ENCODE results near the gene DUS3L. TPM values are rescaled to one million over a fixed set of nuclear protein-coding genes. Genes with fewer than 3 reads are reported as not detected.

Gene DUS3L
- total RNA-seq, 5 donors from 2014 or later (not counting 1 experiment from before 2014, with no cell fraction given) = 69.9 to 153 (median 98.3) TPM

DNA sequence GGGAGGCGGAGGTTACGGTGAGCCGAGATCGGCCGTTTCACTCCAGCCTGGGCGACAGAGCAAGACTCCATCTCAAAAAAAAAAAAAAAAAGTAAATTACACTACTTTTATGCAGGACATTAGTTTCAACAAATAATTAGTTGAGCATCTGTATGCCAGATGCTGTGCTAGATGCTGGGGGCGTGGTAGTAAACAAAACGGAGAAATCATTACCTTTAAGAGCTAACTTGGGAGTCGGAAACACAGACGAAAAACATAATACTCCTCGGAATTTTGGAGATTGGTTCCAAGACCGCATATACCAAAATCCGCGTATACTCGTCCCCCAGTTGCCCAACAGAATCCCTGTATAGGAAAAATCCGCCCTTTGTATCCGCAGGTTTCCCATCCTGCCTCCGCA lies 1.3 kb upstream of the DUS3L start:
- H3K9me3 Mint-ChIP-seq = no peaks in the 10 kb centered on the region
- ATAC-seq (replicated peaks in 1 of 4) = no peak
- H3K4me1 Mint-ChIP-seq = peaks cover 10 to 17% (median 15%) of the 10 kb centered on the region in 3 donors
- no peak overlapping the region for H3K4me3 ChIP-seq (ENCODE audit: control insufficient read depth in 1 of 2, extremely low read depth in 1 of 2, low read length in 1 of 2)
- H3K27ac ChIP-seq (ENCODE audit: low read length) = no peak overlapping the region
- POLR2A ChIA-PET = interaction anchor here in 1 of 2 donors (0.6 kb wide), 2 partner anchors 88 to 111 kb away, joined by 3 read pairs; partner anchors contain the start of gene NDUFA11
- peaks cover 0 to 16% of the 10 kb centered on the region in 2 experiments for H3K27me3 ChIP-seq (replicated peaks in 1 of 2; ENCODE audit: control insufficient read depth in 2 of 2, extremely low read depth in 1 of 2, insufficient read depth in 2 of 2, low read length in 1 of 2)
- WGBS (ENCODE audit: insufficient coverage) = 96% methylated on average over 11 of the region's 18 CpGs
- no peaks in the 10 kb centered on the region for H3K9me3 ChIP-seq
- no peak for DNase-seq
- H3K4me3 Mint-ChIP-seq = no peak overlapping the region
- peaks cover 3% of the 10 kb centered on the region in 2 donors for H3K27me3 Mint-ChIP-seq
- CTCF ChIA-PET = interaction anchor here in 1 of 2 donors (2.3 kb wide), 1 partner anchor 12 kb away, joined by 13 read pairs; no protein-coding TSS in a partner anchor
- peaks cover 18% of the 10 kb centered on the region for H3K36me3 Mint-ChIP-seq
- H3K36me3 ChIP-seq (ENCODE audit: control insufficient read depth in 2 of 2, extremely low read depth in 1 of 2, insufficient read depth in 1 of 2, low read length in 1 of 2) = peaks cover 12 to 24% of the 10 kb centered on the region in 2 donors
- H3K27ac Mint-ChIP-seq = no peak overlapping the region
- H3K4me1 ChIP-seq (ENCODE audit: control insufficient read depth in 1 of 2, extremely low read depth in 1 of 2, insufficient read depth in 2 of 2, low read length in 2 of 2) = peaks cover 4 to 20% of the 10 kb centered on the region in 2 experiments

DNA sequence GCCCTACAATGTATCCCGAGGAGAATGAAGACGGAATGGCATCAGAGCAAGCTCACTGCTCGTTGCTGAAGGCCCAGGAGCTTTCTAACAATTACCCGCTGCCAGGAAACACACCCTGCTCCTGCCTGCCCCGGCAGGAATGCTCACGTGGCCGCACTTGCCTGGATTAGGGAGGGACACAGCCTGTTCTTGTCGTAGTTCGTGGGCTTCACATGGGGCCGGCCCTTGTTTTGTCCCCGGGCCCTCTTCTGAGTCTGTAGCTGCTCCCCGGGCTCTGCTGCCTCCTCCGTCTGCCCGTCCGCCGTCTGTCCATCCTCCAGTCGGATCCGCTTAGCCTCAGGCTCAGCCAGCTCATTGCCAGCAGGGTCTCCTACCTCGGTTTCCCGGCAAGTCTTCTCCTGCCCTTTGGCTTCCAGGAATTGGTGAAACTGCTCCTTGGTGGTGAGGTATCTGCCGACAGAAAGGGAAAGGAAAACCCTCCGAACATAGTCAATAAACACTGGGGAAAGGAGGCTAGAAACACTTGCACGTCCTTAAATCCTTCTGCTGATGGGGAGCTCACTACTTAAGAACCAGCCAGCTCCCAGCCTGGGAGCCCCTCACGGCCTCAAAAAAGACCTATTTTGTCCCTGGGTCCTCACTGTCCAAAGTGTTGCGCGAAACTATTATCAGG lies 941 bp downstream of the DUS3L start:
- Mint-ChIP-seq H3K4me1 (peaks cover 10 to 20% (median 17%) of the 10 kb centered on the region in 3 donors), H3K27me3 (peaks cover 0 to 3% of the 10 kb centered on the region in 2 donors), H3K27ac (peak overlapping the region; percentile 100), H3K36me3 (peaks cover 32% of the 10 kb centered on the region), H3K4me3 (peak overlapping the region; percentile 94 to 100 (median 100)), H3K9me3 (no peaks in the 10 kb centered on the region)
- no peak for ATAC-seq (replicated peaks in 1 of 4)
- H3K27me3 ChIP-seq (replicated peaks in 1 of 2; ENCODE audit: control insufficient read depth in 2 of 2, extremely low read depth in 1 of 2, insufficient read depth in 2 of 2, low read length in 1 of 2) = peaks cover 0 to 13% of the 10 kb centered on the region in 2 experiments
- H3K4me1 ChIP-seq (ENCODE audit: control insufficient read depth in 1 of 2, extremely low read depth in 1 of 2, insufficient read depth in 2 of 2, low read length in 2 of 2) = peaks cover 4 to 20% of the 10 kb centered on the region in 2 experiments
- H3K36me3 ChIP-seq (ENCODE audit: control insufficient read depth in 2 of 2, extremely low read depth in 1 of 2, insufficient read depth in 1 of 2, low read length in 1 of 2) = peaks cover 21 to 42% of the 10 kb centered on the region in 2 donors
- H3K9me3 ChIP-seq = no peaks in the 10 kb centered on the region
- CTCF ChIA-PET = interaction anchor here in 1 of 2 donors (0.7 to 2.3 kb wide), 2 partner anchors 14 to 38 kb away, joined by 3 to 13 read pairs; no protein-coding TSS in a partner anchor
- peak overlapping the region; percentile 96 for H3K27ac ChIP-seq (ENCODE audit: low read length)
- peak overlapping the region; percentile 33 to 76 for H3K4me3 ChIP-seq (ENCODE audit: control insufficient read depth in 1 of 2, extremely low read depth in 1 of 2, low read length in 1 of 2)
- POLR2A ChIA-PET = interaction anchor here in 1 of 2 donors (0.6 kb wide), 1 partner anchor 81 kb away, joined by 3 read pairs; no protein-coding TSS in a partner anchor
- no peak for DNase-seq
- 86% methylated on average over 25 of the region's 26 CpGs for WGBS (ENCODE audit: insufficient coverage)

DNA sequence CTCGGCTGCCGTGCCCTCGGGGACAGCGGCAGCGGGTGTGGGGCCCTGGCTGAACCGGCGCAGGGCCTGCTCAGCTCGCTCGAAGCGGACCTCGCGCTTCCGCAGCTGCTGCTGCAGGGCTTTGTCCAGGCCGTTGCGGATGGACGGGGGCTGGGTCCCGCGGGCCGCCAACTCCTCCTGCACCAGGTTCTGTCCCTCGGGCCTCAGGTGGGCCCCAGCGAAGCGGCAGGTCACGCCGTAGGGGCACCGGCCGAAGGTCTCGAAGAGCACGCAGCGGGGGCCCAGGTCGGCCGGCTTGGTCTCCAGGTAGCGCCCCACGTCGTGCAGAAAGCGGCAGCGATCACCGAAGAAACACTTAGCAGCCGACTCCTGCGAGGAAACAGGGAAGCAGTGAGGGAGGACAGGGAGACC lies 1.6 kb downstream of the DUS3L start:
- DNase-seq = no peak
- ATAC-seq (replicated peaks in 1 of 4) = no peak
- H3K9me3 Mint-ChIP-seq = no peaks in the 10 kb centered on the region

DNA sequence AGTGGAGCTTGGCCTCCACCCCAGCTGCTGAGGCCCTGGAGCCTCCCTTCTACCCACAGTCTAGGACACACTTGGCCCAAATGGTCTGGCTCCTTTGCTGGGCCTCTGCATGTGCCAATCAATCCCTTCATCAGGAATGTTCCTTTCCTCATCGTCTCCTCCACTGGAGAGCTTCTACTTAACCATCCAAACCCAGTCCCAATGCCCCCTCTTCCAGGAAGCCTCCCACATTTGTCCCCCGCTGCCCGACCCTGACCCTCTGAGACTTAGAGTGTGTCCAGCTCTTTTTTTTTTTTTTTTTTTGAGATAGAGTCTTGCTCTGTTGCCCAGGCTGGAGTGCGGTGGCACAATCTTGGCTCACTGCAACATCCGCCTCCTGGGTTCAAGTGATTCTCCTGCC lies 2.5 kb downstream of the DUS3L start:
- Histone ChIP-seq H3K4me3 (ENCODE audit: control insufficient read depth in 1 of 2, extremely low read depth in 1 of 2, low read length in 1 of 2) (no peak overlapping the region), H3K27ac (ENCODE audit: low read length) (no peak overlapping the region), H3K27me3 (replicated peaks in 1 of 2; ENCODE audit: control insufficient read depth in 2 of 2, extremely low read depth in 1 of 2, insufficient read depth in 2 of 2, low read length in 1 of 2) (peaks cover 0 to 4% of the 10 kb centered on the region in 2 experiments), H3K36me3 (ENCODE audit: control insufficient read depth in 2 of 2, extremely low read depth in 1 of 2, insufficient read depth in 1 of 2, low read length in 1 of 2) (peaks cover 30 to 48% of the 10 kb centered on the region in 2 donors), H3K9me3 (no peaks in the 10 kb centered on the region), H3K4me1 (ENCODE audit: control insufficient read depth in 1 of 2, extremely low read depth in 1 of 2, insufficient read depth in 2 of 2, low read length in 2 of 2) (peaks cover 4 to 20% of the 10 kb centered on the region in 2 experiments)
- H3K4me3 Mint-ChIP-seq = no peak overlapping the region
- peaks cover 0 to 3% of the 10 kb centered on the region in 2 donors for H3K27me3 Mint-ChIP-seq
- H3K9me3 Mint-ChIP-seq = no peaks in the 10 kb centered on the region
- peaks cover 32% of the 10 kb centered on the region for H3K36me3 Mint-ChIP-seq
- peaks cover 10 to 20% (median 17%) of the 10 kb centered on the region in 3 donors for H3K4me1 Mint-ChIP-seq
- no peak overlapping the region for H3K27ac Mint-ChIP-seq
- ChIA-PET POLR2A (no interaction called here), CTCF (no interaction called here)
- ATAC-seq (replicated peaks in 1 of 4) = no peak
- no CpG with 5 or more reads among the region's 5 CpGs for WGBS (ENCODE audit: insufficient coverage)
- no peak for DNase-seq

More for the DNA sequence above, 1.6 kb downstream of the DUS3L start:
- Histone ChIP-seq H3K9me3 (no peaks in the 10 kb centered on the region), H3K27me3 (replicated peaks in 1 of 2; ENCODE audit: control insufficient read depth in 2 of 2, extremely low read depth in 1 of 2, insufficient read depth in 2 of 2, low read length in 1 of 2) (peaks cover 0 to 11% of the 10 kb centered on the region in 2 experiments), H3K4me3 (ENCODE audit: control insufficient read depth in 1 of 2, extremely low read depth in 1 of 2, low read length in 1 of 2) (no peak overlapping the region), H3K4me1 (ENCODE audit: control insufficient read depth in 1 of 2, extremely low read depth in 1 of 2, insufficient read depth in 2 of 2, low read length in 2 of 2) (peaks cover 4 to 20% of the 10 kb centered on the region in 2 experiments), H3K27ac (ENCODE audit: low read length) (no peak overlapping the region), H3K36me3 (ENCODE audit: control insufficient read depth in 2 of 2, extremely low read depth in 1 of 2, insufficient read depth in 1 of 2, low read length in 1 of 2) (peaks cover 26 to 44% of the 10 kb centered on the region in 2 donors)
- peaks cover 32% of the 10 kb centered on the region for H3K36me3 Mint-ChIP-seq
- peaks cover 0 to 3% of the 10 kb centered on the region in 2 donors for H3K27me3 Mint-ChIP-seq
- H3K27ac Mint-ChIP-seq = no peak overlapping the region
- 98% methylated on average over 39 of the region's 39 CpGs for WGBS (ENCODE audit: insufficient coverage)
- H3K4me1 Mint-ChIP-seq = peaks cover 10 to 20% (median 17%) of the 10 kb centered on the region in 3 donors
- no peak overlapping the region for H3K4me3 Mint-ChIP-seq
- CTCF ChIA-PET = no interaction called here
- POLR2A ChIA-PET = no interaction called here

DNA sequence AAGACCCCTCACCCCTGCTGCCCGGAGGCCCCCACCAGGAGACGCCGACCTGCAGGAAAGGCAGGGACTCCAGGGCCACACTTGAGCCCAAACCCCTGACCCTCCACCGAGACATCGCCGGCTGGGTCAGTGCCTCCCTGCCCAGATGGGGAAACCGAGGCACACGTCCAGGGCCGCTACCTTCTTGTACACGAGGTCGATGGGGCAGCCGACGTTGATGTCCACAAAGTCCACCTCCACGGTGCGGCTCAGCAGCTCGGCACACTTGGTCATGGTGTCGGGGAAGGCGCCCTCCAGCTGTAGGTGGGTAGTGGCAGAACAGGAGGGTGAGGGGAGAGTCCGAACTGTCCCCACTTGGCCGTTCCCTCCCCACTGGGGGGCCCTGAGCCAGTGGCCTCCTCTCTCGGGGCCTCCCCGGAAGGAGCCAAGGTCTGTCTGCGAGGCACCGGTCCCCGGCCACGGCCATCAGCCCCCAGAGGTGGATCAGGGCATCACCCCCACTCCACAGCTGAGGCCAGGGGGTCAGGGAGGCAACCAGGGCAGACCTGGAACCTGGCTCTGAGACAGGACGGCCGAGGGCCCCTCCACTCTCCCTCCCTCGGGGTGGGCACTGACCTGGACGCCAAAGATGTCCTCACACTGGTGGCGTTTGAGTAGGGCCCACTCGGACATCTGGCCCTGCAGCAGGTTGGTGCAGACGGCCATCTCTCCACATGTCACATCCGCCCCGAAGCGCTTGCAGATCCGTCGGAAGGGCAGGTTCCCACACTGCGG lies 3.4 kb downstream of the DUS3L start:
- Histone ChIP-seq H3K27me3 (replicated peaks in 1 of 2; ENCODE audit: control insufficient read depth in 2 of 2, extremely low read depth in 1 of 2, insufficient read depth in 2 of 2, low read length in 1 of 2) (no peaks in the 10 kb centered on the region), H3K27ac (ENCODE audit: low read length) (no peak overlapping the region), H3K9me3 (no peaks in the 10 kb centered on the region), H3K36me3 (ENCODE audit: control insufficient read depth in 2 of 2, extremely low read depth in 1 of 2, insufficient read depth in 1 of 2, low read length in 1 of 2) (peaks cover 34 to 48% of the 10 kb centered on the region in 2 donors), H3K4me3 (ENCODE audit: control insufficient read depth in 1 of 2, extremely low read depth in 1 of 2, low read length in 1 of 2) (no peak overlapping the region), H3K4me1 (ENCODE audit: control insufficient read depth in 1 of 2, extremely low read depth in 1 of 2, insufficient read depth in 2 of 2, low read length in 2 of 2) (peaks cover 4 to 20% of the 10 kb centered on the region in 2 experiments)
- peaks cover 10 to 20% (median 15%) of the 10 kb centered on the region in 3 donors for H3K4me1 Mint-ChIP-seq
- H3K36me3 Mint-ChIP-seq = peaks cover 32% of the 10 kb centered on the region
- 96% methylated on average over 32 of the region's 39 CpGs for WGBS (ENCODE audit: insufficient coverage)
- ATAC-seq (replicated peaks in 1 of 4) = no peak
- peaks cover 0 to 3% of the 10 kb centered on the region in 2 donors for H3K27me3 Mint-ChIP-seq
- no peak overlapping the region for H3K4me3 Mint-ChIP-seq
- ChIA-PET CTCF (no interaction called here), POLR2A (interaction anchor here in 1 of 2 donors (0.6 kb wide), 1 partner anchor 20 kb away, joined by 4 read pairs; no protein-coding TSS in a partner anchor)
- DNase-seq = no peak
- H3K9me3 Mint-ChIP-seq = no peaks in the 10 kb centered on the region
- H3K27ac Mint-ChIP-seq = no peak overlapping the region

All from T-cell (primary cell).